Transverse colon (tissue), 4 donors: ENCODE results near the gene MESP1.

ENCODE experiments used
- EP300 ChIP-seq: sonication (generic); formaldehyde crosslinking; IDR thresholded peaks from one replicate; pipeline ENCODE4 v1.6.1; 2017; ENCODE audit warnings: antibody characterized with exemption, low read depth
- POLR2A ChIP-seq: fragments of 450-650 bp; IDR thresholded peaks from one replicate; pipeline ENCODE4 v1.6.1; 2016; ENCODE audit warnings: antibody characterized with exemption, mild to moderate bottlenecking, moderate library complexity
- POLR2AphosphoS5 ChIP-seq, 3 donors: sonication (generic); formaldehyde crosslinking; IDR thresholded peaks; one replicate each; pipeline ENCODE4 v1.6.1; 2016; ENCODE audit warnings: antibody characterized with exemption in 3 of 3
- TF ChIP-seq, protein P1 (sequence below), 5 experiments: fragments of 200-600 bp in 3 of 5; fragments of 450-650 bp in 2 of 5; sonication (generic) in 3 of 5; IDR thresholded peaks; 1 replicate in 2 of 5; 2 replicates in 3 of 5; pipeline ENCODE4 v1.5.1; 2016 to 2017; ENCODE audit warnings: antibody characterized with exemption in 5 of 5, inconsistent platforms in 3 of 5, mild to moderate bottlenecking in 2 of 5, moderate library complexity in 1 of 5

GRCh38 chr15:89783111-89783860, 32.2 kb upstream of the MESP1 start:
- TF ChIP-seq, protein P1, sequence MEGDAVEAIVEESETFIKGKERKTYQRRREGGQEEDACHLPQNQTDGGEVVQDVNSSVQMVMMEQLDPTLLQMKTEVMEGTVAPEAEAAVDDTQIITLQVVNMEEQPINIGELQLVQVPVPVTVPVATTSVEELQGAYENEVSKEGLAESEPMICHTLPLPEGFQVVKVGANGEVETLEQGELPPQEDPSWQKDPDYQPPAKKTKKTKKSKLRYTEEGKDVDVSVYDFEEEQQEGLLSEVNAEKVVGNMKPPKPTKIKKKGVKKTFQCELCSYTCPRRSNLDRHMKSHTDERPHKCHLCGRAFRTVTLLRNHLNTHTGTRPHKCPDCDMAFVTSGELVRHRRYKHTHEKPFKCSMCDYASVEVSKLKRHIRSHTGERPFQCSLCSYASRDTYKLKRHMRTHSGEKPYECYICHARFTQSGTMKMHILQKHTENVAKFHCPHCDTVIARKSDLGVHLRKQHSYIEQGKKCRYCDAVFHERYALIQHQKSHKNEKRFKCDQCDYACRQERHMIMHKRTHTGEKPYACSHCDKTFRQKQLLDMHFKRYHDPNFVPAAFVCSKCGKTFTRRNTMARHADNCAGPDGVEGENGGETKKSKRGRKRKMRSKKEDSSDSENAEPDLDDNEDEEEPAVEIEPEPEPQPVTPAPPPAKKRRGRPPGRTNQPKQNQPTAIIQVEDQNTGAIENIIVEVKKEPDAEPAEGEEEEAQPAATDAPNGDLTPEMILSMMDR (IDR thresholded peaks at IDR 0.05) = no peak
- no peak for TF ChIP-seq EP300
- no peak for TF ChIP-seq POLR2AphosphoS5 (IDR thresholded peaks at IDR 0.05)
- no peak for TF ChIP-seq POLR2A
